HepG2 (cell line): ENCODE results near the gene G6PD. TPM values are rescaled to one million over a fixed set of nuclear protein-coding genes. Genes with fewer than 3 reads are reported as not detected.

Source experiments
- ATAC-seq: fragments of 200-7000 bp; cut with Tn5 transposase; 3 replicates; pipeline ENCODE4 v1.9.1; 2020; ENCODE audit warnings: mild to moderate bottlenecking, moderate library complexity
- BruUV-seq: library from RNA; stranded (reverse); fragments of 400-500 nt; replicated peaks from 2 replicates; lab custom pipeline; 2021; lab: Mats Ljungman, UMichigan
- CTCF ChIA-PET: fragments of 300-600 bp; formaldehyde crosslinking; extraction: SDS; loops from one replicate; lab custom pipeline; 2021; ENCODE audit warnings: low total read pairs, inconsistent platforms, low intra/inter-chr PET ratio; lab: Yijun Ruan, JAX
- POLR2A ChIA-PET: fragments of 350-600 bp; sonication (Branson Sonifier 250); formaldehyde crosslinking; loops from one replicate; lab custom pipeline; 2020; ENCODE audit warnings: antibody characterized with exemption, inconsistent platforms; lab: Yijun Ruan, JAX
- DNase-seq: peaks from one replicate; pipeline ENCODE4 v3.0.0-alpha.2; 2015; ENCODE audit warnings: low spot score
- FAIRE-seq: peaks from 3 replicates; lab custom pipeline; 2011; peaks lifted over from hg19 to GRCh38; lab: Jason Lieb, UNC
- H2AFZ ChIP-seq: one replicate; pipeline ENCODE4 v1.6.1; 2011; ENCODE audit warnings: low read length, inconsistent platforms
- H3K27ac ChIP-seq: fragments of 300-600 bp; 3 replicates; pipeline ENCODE4 v1.8.0; 2011; ENCODE audit warnings: mixed run types, mild to moderate bottlenecking, mixed read lengths, low read length, inconsistent platforms; ENCODE audit not compliant: insufficient read depth; ENCODE audit errors: extremely low read length
- H3K27me3 ChIP-seq, 2 experiments: fragments of 200-600 bp in 1 of 2; 2 replicates in 1 of 2; 3 replicates in 1 of 2; pipeline versions ENCODE4 v1.6.0 to v1.8.0; 2011; ENCODE audit warnings: low read length in 2 of 2, mild to moderate bottlenecking in 2 of 2, moderate library complexity in 2 of 2, inconsistent platforms in 1 of 2; ENCODE audit not compliant: insufficient read depth in 2 of 2, control insufficient read depth in 1 of 2
- H3K36me3 ChIP-seq, 2 experiments: fragments of 200-600 bp in 1 of 2; replicated peaks in 1 of 2; 2 replicates in 1 of 2; 3 replicates in 1 of 2; pipeline versions ENCODE4 v1.5.1 to v1.8.0; 2011; ENCODE audit warnings: low read length in 2 of 2, inconsistent platforms in 1 of 2; ENCODE audit not compliant: insufficient read depth in 2 of 2, control insufficient read depth in 1 of 2
- H3K4me1 ChIP-seq: 2 replicates; pipeline ENCODE4 v1.5.1; 2012; ENCODE audit warnings: low read length, inconsistent platforms; ENCODE audit not compliant: insufficient read depth
- H3K4me2 ChIP-seq: 2 replicates; pipeline ENCODE4 v1.6.0; 2011; ENCODE audit warnings: low read depth, low read length, inconsistent platforms
- H3K4me3 ChIP-seq, 3 experiments: fragments of 200-600 bp in 1 of 3; sonication (generic), shearing (Covaris generic) in 1 of 3; replicated peaks in 1 of 3; 2 replicates each; pipeline ENCODE4 v1.5.1; 2011 to 2016; ENCODE audit warnings: low read length in 3 of 3, inconsistent platforms in 2 of 3, low read depth in 2 of 3, mild to moderate bottlenecking in 2 of 3, control low read depth in 1 of 3, mixed read lengths in 1 of 3; ENCODE audit not compliant: insufficient read depth in 1 of 3
- H3K79me2 ChIP-seq: one replicate; pipeline ENCODE4 v1.6.1; 2011; ENCODE audit warnings: low read length, inconsistent platforms; ENCODE audit not compliant: insufficient read depth
- H3K9ac ChIP-seq: 2 replicates; pipeline ENCODE4 v1.6.0; 2011; ENCODE audit warnings: mild to moderate bottlenecking, low read depth, low read length, inconsistent platforms; ENCODE audit not compliant: insufficient read depth
- H3K9me3 ChIP-seq: 2 replicates; pipeline ENCODE4 v1.5.1; 2012; ENCODE audit warnings: mild to moderate bottlenecking, low read length
- H4K20me1 ChIP-seq: 2 replicates; pipeline ENCODE4 v1.6.0; 2011; ENCODE audit warnings: inconsistent platforms, mild to moderate bottlenecking, low read length, moderate library complexity; ENCODE audit not compliant: insufficient read depth
- BRD4 ChIP-seq: sonication (generic); formaldehyde crosslinking; IDR thresholded peaks from 2 replicates; pipeline ENCODE4 v1.4.0; 2020; ENCODE audit warnings: missing genetic modification reagents
- DPF2 ChIP-seq: sonication (generic); formaldehyde crosslinking; IDR thresholded peaks from 2 replicates; pipeline ENCODE4 v1.4.0; 2020; ENCODE audit warnings: mild to moderate bottlenecking, low read depth, missing genetic modification reagents, borderline replicate concordance
- GABPA ChIP-seq, 2 experiments: IDR thresholded peaks; 2 replicates each; pipeline ENCODE4 v1.6.1; 2011 to 2016; ENCODE audit warnings: low read depth in 2 of 2, low read length in 1 of 2, missing biosample characterization in 1 of 2, missing genetic modification characterization in 1 of 2
- GLI4 ChIP-seq: sonication (generic); formaldehyde crosslinking; IDR thresholded peaks from 2 replicates; pipeline ENCODE4 v1.5.1; 2020; ENCODE audit warnings: missing genetic modification reagents, mild to moderate bottlenecking, moderate library complexity, borderline replicate concordance
- GTF3A ChIP-seq: sonication (generic); formaldehyde crosslinking; conservative IDR thresholded peaks from 2 replicates; pipeline ENCODE4 v1.4.0; 2020; ENCODE audit warnings: mild to moderate bottlenecking, missing genetic modification reagents
- HES4 ChIP-seq: sonication (generic); formaldehyde crosslinking; IDR thresholded peaks from 2 replicates; pipeline ENCODE4 v1.9.0; 2021; ENCODE audit warnings: mild to moderate bottlenecking, missing genetic modification reagents, borderline replicate concordance
- HNRNPLL ChIP-seq: fragments of 200-400 bp; formaldehyde crosslinking; IDR thresholded peaks from 2 replicates; pipeline ENCODE4 v1.6.1; 2017; ENCODE audit warnings: mild to moderate bottlenecking, low read depth, low read length; ENCODE audit not compliant: poor library complexity, severe bottlenecking
- IKZF4 ChIP-seq: sonication (generic); formaldehyde crosslinking; IDR thresholded peaks from 2 replicates; pipeline ENCODE4 v1.5.1; 2020; ENCODE audit warnings: borderline replicate concordance, mild to moderate bottlenecking, low read depth, missing genetic modification reagents; ENCODE audit errors: not compliant biosample characterization
- POLR2AphosphoS2 ChIP-seq: IDR thresholded peaks from 2 replicates; pipeline ENCODE4 v1.6.1; 2011; ENCODE audit warnings: low read depth, low read length, improper control_type of control experiment
- SNAI1 ChIP-seq: sonication (generic); formaldehyde crosslinking; IDR thresholded peaks from 2 replicates; pipeline ENCODE4 v1.5.0; 2020; ENCODE audit warnings: mild to moderate bottlenecking, missing genetic modification reagents, borderline replicate concordance
- THAP11 ChIP-seq: IDR thresholded peaks from 2 replicates; pipeline ENCODE4 v1.6.1; 2016; ENCODE audit warnings: missing biosample characterization, missing genetic modification reagents
- YEATS4 ChIP-seq: sonication (generic); formaldehyde crosslinking; IDR thresholded peaks from 2 replicates; pipeline ENCODE4 v1.4.0; 2020; ENCODE audit warnings: missing genetic modification reagents, borderline replicate concordance
- ZBTB14 ChIP-seq: sonication (generic); formaldehyde crosslinking; IDR thresholded peaks from 2 replicates; pipeline ENCODE4 v1.4.0; 2020; ENCODE audit warnings: missing genetic modification reagents
- ZBTB26 ChIP-seq: IDR thresholded peaks from 2 replicates; pipeline ENCODE4 v1.6.1; 2016; ENCODE audit warnings: missing compliant biosample characterization, missing genetic modification reagents, borderline replicate concordance
- ZBTB7B ChIP-seq: sonication (generic); formaldehyde crosslinking; IDR thresholded peaks from 2 replicates; pipeline ENCODE4 v1.4.0; 2020; ENCODE audit warnings: missing genetic modification reagents
- ZIK1 ChIP-seq: sonication (generic); formaldehyde crosslinking; IDR thresholded peaks from 2 replicates; pipeline ENCODE4 v1.5.0; 2020; ENCODE audit warnings: mild to moderate bottlenecking, low read depth, missing genetic modification reagents, borderline replicate concordance
- ZNF326 ChIP-seq: sonication (generic); formaldehyde crosslinking; IDR thresholded peaks from 2 replicates; pipeline ENCODE4 v1.4.0; 2020; ENCODE audit warnings: missing genetic modification reagents, borderline replicate concordance
- WGBS: methylation state at CpG from one replicate; pipeline ENCODE4 v1.1.6; 2017; ENCODE audit warnings: low lambda C conversion rate; 5-methylcytosine and 5-hydroxymethylcytosine counted together
- in situ Hi-C: cut with HindIII; loops from 2 replicates; pipeline ENCODE4 v1.10.0; 2017; ENCODE audit warnings: low pct_unique_long_range_greater_than_20kb; ENCODE audit not compliant: extremely low pct_ligation_motif_present
- intact Hi-C: fragments of 100-400 bp; cut with micrococcal nuclease; formaldehyde crosslinking; loops from one replicate; pipeline ENCODE4 v1.10.0; 2022; ENCODE audit not compliant: unreplicated experiment
- polyA plus RNA-seq, 8 experiments: library from polyadenylated mRNA; depleted of rRNA in 3 of 8; stranded (reverse) in 7 of 8; unstranded in 1 of 8; fragments of >200 nt; fragmentation: Illumina TruSeq in 4 of 8; extraction: Trizol in 4 of 8; gene quantifications; 2 replicates each; pipeline versions ENCODE4 v1.2.1 to v1.2.3, GENCODE V29; 2011 to 2016; ENCODE audit warnings: low read depth in 4 of 8, missing spikeins in 1 of 8, mixed read lengths in 1 of 8; ENCODE audit not compliant: insufficient read depth in 1 of 8
- total RNA-seq, 5 experiments: library from RNA; depleted of rRNA; stranded (reverse); fragments of >200 nt; fragmentation: Illumina TruSeq; extraction: Trizol; gene quantifications; 2 replicates each; pipeline ENCODE4 v1.2.3, GENCODE V29; 2016; ENCODE audit warnings: low read depth in 1 of 5
- TF ChIP-seq, protein P1 (sequence below): sonication (generic); formaldehyde crosslinking; IDR thresholded peaks from 2 replicates; pipeline ENCODE4 v1.8.0; 2022; ENCODE audit warnings: low read depth, missing genetic modification reagents

Gene G6PD
- total and polyA plus RNA-seq, 2 of the 13 experiments (the other 11 are each of a cell fraction or from before 2014, with no cell fraction given), result 18.8 to 28.8 TPM

DNA sequence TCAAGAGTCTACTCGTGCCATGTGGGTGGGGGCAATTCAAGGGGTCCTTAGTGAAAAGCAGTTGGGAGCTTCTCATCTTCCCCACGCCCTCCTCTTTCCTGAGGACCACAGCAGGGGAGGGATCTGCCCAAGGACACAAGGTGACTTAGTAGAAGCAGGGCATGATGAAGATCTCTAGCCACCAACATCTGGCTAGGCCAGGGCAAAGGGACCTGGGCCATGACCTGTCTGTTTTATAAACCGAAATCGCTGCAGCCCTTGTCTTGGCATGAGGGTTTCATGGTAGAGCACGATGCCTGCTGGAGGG lies 5.1 kb downstream of the G6PD start (continued):
- 0 out of 2 replicates have a peak, but pooled peaks have one; percentile 14 for TF ChIP-seq ZBTB14 (CRISPR knock-in tag)
- TF ChIP-seq GLI4 (CRISPR knock-in tag), result 0 out of 2 replicates have a peak, but pooled peaks have one; percentile 37
- no peak for TF ChIP-seq THAP11
- TF ChIP-seq, protein P1, sequence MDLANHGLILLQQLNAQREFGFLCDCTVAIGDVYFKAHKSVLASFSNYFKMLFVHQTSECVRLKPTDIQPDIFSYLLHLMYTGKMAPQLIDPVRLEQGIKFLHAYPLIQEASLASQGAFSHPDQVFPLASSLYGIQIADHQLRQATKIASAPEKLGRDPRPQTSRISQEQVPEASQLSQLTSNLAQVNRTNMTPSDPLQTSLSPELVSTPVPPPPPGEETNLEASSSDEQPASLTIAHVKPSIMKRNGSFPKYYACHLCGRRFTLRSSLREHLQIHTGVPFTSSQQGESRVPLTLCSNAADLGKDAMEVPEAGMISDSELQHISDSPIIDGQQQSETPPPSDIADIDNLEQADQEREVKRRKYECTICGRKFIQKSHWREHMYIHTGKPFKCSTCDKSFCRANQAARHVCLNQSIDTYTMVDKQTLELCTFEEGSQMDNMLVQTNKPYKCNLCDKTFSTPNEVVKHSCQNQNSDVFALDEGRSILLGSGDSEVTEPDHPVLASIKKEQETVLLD (CRISPR knock-in tag), result no peak
- TF ChIP-seq POLR2AphosphoS2, result no peak

GRCh38 chrX:154540897-154541535 lies 5.6 kb downstream of the G6PD start:
- peak overlapping the region; percentile 96 for H3K9ac ChIP-seq
- H3K27ac ChIP-seq, result peak overlapping the region; percentile 100
- H3K36me3 ChIP-seq, result peaks cover 0 to 5% of the 10 kb centered on the region in 2 experiments; a peak in 1 of 5 replicates
- TSS peak; percentile 62 for BruUV-seq
- H3K79me2 ChIP-seq, result peaks cover 30% of the 10 kb centered on the region
- H3K4me3 ChIP-seq, result peak overlapping the region; percentile 54 to 78 (median 72); a peak in 5 of 6 replicates
- 8% methylated on average over 5 of the region's 19 CpGs for WGBS
- H2AFZ ChIP-seq, result no peak overlapping the region
- 0 out of 2 replicates have a peak, but pooled peaks cover 2% of the 10 kb centered on the region for H4K20me1 ChIP-seq
- ChIA-PET CTCF (no interaction called here), POLR2A (interaction anchor here (1.1 to 4.0 kb wide), 10 partner anchors 12 to 171 kb away, joined by 3 to 38 read pairs (median 16); partner anchors contain the start of genes DNASE1L1, FAM3A, FLNA and RPL10)
- H3K27me3 ChIP-seq, result no peaks in the 10 kb centered on the region; a peak in 1 of 5 replicates
- H3K4me2 ChIP-seq, result peak overlapping the region; percentile 93
- ATAC-seq (peak; percentile 78), FAIRE-seq (peak; percentile 99), DNase-seq (peak; percentile 89)
- H3K4me1 ChIP-seq, result peaks cover 66% of the 10 kb centered on the region
- in situ Hi-C loops, result loop anchor here (25.0 kb wide), 1 partner anchor 129 kb away; the partner anchor contains the start of genes DNASE1L1 and TAFAZZIN
- intact Hi-C loops, result no loop called here
- H3K9me3 ChIP-seq, result no peaks in the 10 kb centered on the region
- TF ChIP-seq ZBTB26 (CRISPR knock-in tag) (peak; percentile 72; the same call in 1 of the 2 replicates), YEATS4 (CRISPR knock-in tag) (0 out of 2 replicates have a peak, but pooled peaks have one; percentile 30), ZBTB7B (CRISPR knock-in tag) (no peak), ZNF326 (no peak), HES4 (CRISPR knock-in tag) (no peak), BRD4 (CRISPR knock-in tag) (no peak), GTF3A (CRISPR knock-in tag) (no peak), DPF2 (CRISPR knock-in tag) (0 out of 2 replicates have a peak, but pooled peaks have one; percentile 19), HNRNPLL (no peak), GABPA (IDR thresholded peaks at IDR 0.05; ENCODE audit: low read depth, low read length) (no peak), GABPA (CRISPR knock-in tag; IDR thresholded peaks at IDR 0.05; ENCODE audit: low read depth) (peak; percentile 25; the same call in 1 of the 2 replicates), IKZF4 (no peak), ZIK1 (CRISPR knock-in tag) (no peak), SNAI1 (no peak)
